PFSK-1 (cell line): Measurements from ENCODE around the gene ATP2A2.

Experiments used
- POLR2AphosphoS5 ChIP-seq: IDR thresholded peaks from 2 replicates; pipeline ENCODE4 v1.6.1; 2012; ENCODE audit warnings: low read depth, mild to moderate bottlenecking, control low read depth, low read length, moderate library complexity
- REST ChIP-seq, 2 experiments: IDR thresholded peaks; 2 replicates each; pipeline versions ENCODE4 v1.6.1 to v1.8.0; 2011 to 2012; ENCODE audit warnings: low read depth in 2 of 2, low read length in 2 of 2, control low read depth in 1 of 2, inconsistent platforms in 1 of 2, mild to moderate bottlenecking in 1 of 2, moderate library complexity in 1 of 2; ENCODE audit not compliant: insufficient read depth in 1 of 2
- SIN3A ChIP-seq: IDR thresholded peaks from 2 replicates; pipeline ENCODE4 v1.6.1; 2012; ENCODE audit warnings: mild to moderate bottlenecking, low read length, moderate library complexity, borderline replicate concordance; ENCODE audit not compliant: insufficient read depth
- TAF1 ChIP-seq: IDR thresholded peaks from 2 replicates; pipeline ENCODE4 v1.6.1; 2012; ENCODE audit warnings: low read length, control low read depth, borderline replicate concordance; ENCODE audit not compliant: insufficient read depth

- TF ChIP-seq POLR2AphosphoS5 (no peak), REST (IDR thresholded peaks at IDR 0.05; ENCODE audit: insufficient read depth in 1 of 2, low read depth in 2 of 2, low read length in 2 of 2) (no peak), TAF1 (no peak), SIN3A (no peak)
Observed at GRCh38 chr12:110286623-110287022, 5.6 kb downstream of the ATP2A2 start.
